ENCODE results near the gene SLC38A10. TPM values are rescaled to one million over a fixed set of nuclear protein-coding genes. Genes with fewer than 3 reads are reported as not detected.
A peak's percentile ranks its signal among the peaks of the same experiment; 100 is the strongest.

SLC38A10 gene
- total RNA-seq, 2 experiments from 2014 or later: 56.0 to 147 TPM

GRCh38 chr17:81251094-81251708, 43.9 kb downstream of the SLC38A10 start:
- H3K4me2 ChIP-seq (ENCODE audit: low read length): peak overlapping the region; percentile 76
- no peaks in the 10 kb centered on the region for H3K9me2 ChIP-seq (ENCODE audit: insufficient read depth, low read length)
- intact Hi-C loops (cut with micrococcal nuclease; ENCODE audit: unreplicated experiment): loop anchor here (1.0 kb wide), 1 partner anchor 44 kb away; no protein-coding TSS in a partner anchor
- H4K20me1 ChIP-seq (ENCODE audit: insufficient read depth, low read length): no peaks in the 10 kb centered on the region
- peak overlapping the region; percentile 57 for H3K4me3 ChIP-seq (ENCODE audit: low read depth, low read length, poor library complexity, severe bottlenecking)
- peaks cover 39% of the 10 kb centered on the region for H3K4me1 ChIP-seq (ENCODE audit: insufficient read depth, low read length, poor library complexity, severe bottlenecking)
- TSS peak; percentile 22 for BruUV-seq (replicated peaks)
- H2AFZ ChIP-seq (ENCODE audit: low read length): no peak overlapping the region
- peaks cover 21% of the 10 kb centered on the region for H3K36me3 ChIP-seq (ENCODE audit: insufficient read depth, low read length)
- ChIA-PET CTCF (ENCODE audit: unreplicated experiment) (no interaction called here), POLR2A (interaction anchor here (0.6 to 1.2 kb wide), 3 partner anchors 24 to 267 kb away, joined by 3 read pairs; partner anchors contain the start of gene CEP131)
- no peaks in the 10 kb centered on the region for H3K9me3 ChIP-seq (ENCODE audit: low read length)
- TF ChIP-seq, protein P1, sequence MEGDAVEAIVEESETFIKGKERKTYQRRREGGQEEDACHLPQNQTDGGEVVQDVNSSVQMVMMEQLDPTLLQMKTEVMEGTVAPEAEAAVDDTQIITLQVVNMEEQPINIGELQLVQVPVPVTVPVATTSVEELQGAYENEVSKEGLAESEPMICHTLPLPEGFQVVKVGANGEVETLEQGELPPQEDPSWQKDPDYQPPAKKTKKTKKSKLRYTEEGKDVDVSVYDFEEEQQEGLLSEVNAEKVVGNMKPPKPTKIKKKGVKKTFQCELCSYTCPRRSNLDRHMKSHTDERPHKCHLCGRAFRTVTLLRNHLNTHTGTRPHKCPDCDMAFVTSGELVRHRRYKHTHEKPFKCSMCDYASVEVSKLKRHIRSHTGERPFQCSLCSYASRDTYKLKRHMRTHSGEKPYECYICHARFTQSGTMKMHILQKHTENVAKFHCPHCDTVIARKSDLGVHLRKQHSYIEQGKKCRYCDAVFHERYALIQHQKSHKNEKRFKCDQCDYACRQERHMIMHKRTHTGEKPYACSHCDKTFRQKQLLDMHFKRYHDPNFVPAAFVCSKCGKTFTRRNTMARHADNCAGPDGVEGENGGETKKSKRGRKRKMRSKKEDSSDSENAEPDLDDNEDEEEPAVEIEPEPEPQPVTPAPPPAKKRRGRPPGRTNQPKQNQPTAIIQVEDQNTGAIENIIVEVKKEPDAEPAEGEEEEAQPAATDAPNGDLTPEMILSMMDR (conservative IDR thresholded peaks at IDR 0.05; ENCODE audit: low read length): no peak
- TF ChIP-seq EZH2phosphoT487 (IDR thresholded peaks at IDR 0.05; ENCODE audit: borderline replicate concordance, low read depth, low read length): no peak
- peak overlapping the region; percentile 94 for H3K27ac ChIP-seq (ENCODE audit: low read depth, low read length, poor library complexity, severe bottlenecking)
- peak; percentile 88 for DNase-seq (ENCODE audit: low spot score)
- H3K79me2 ChIP-seq (ENCODE audit: insufficient read depth, low read depth, low read length): no peaks in the 10 kb centered on the region

- H3K4me1 ChIP-seq (ENCODE audit: insufficient read depth, low read length, poor library complexity, severe bottlenecking): peaks cover 39% of the 10 kb centered on the region
- intact Hi-C loops (cut with micrococcal nuclease; ENCODE audit: unreplicated experiment): loop anchor here (1.0 kb wide), 1 partner anchor 43 kb away; no protein-coding TSS in a partner anchor
- H2AFZ ChIP-seq (ENCODE audit: low read length): no peak overlapping the region
- peak overlapping the region; percentile 94 for H3K27ac ChIP-seq (ENCODE audit: low read depth, low read length, poor library complexity, severe bottlenecking)
- TF ChIP-seq EZH2phosphoT487 (IDR thresholded peaks at IDR 0.05; ENCODE audit: borderline replicate concordance, low read depth, low read length): no peak
- TF ChIP-seq, protein P1 (conservative IDR thresholded peaks at IDR 0.05; ENCODE audit: low read length): 0 out of 2 replicates have a peak, but pooled peaks have one; percentile 48
- peak; percentile 68 for DNase-seq (ENCODE audit: low spot score)
- H4K20me1 ChIP-seq (ENCODE audit: insufficient read depth, low read length): no peaks in the 10 kb centered on the region
- H3K9me3 ChIP-seq (ENCODE audit: low read length): no peaks in the 10 kb centered on the region
- peak overlapping the region; percentile 57 for H3K4me3 ChIP-seq (ENCODE audit: low read depth, low read length, poor library complexity, severe bottlenecking)
- H3K9me2 ChIP-seq (ENCODE audit: insufficient read depth, low read length): no peaks in the 10 kb centered on the region
- peak overlapping the region; percentile 76 for H3K4me2 ChIP-seq (ENCODE audit: low read length)
- CTCF ChIA-PET (ENCODE audit: unreplicated experiment): no interaction called here
- POLR2A ChIA-PET: interaction anchor here (0.6 to 1.2 kb wide), 3 partner anchors 23 to 267 kb away, joined by 3 read pairs; partner anchors contain the start of gene CEP131
- no TSS peak for BruUV-seq (replicated peaks)
- peaks cover 28% of the 10 kb centered on the region for H3K36me3 ChIP-seq (ENCODE audit: insufficient read depth, low read length)
- no peaks in the 10 kb centered on the region for H3K79me2 ChIP-seq (ENCODE audit: insufficient read depth, low read depth, low read length)
These were observed 44.6 kb downstream of the SLC38A10 start for GRCh38 chr17:81250286-81251093.

Measured in OCI-LY7 (cell line).